Astrocyte (in vitro differentiated cells and primary cell): ENCODE data around the gene COL6A6.

Source experiments
- CTCF ChIP-seq: IDR thresholded peaks from 2 replicates; pipeline ENCODE4 v1.5.1; 2011; ENCODE audit warnings: low read depth, mild to moderate bottlenecking, inconsistent platforms, low read length, moderate library complexity; ENCODE audit not compliant: insufficient read depth
- EZH2 ChIP-seq: IDR thresholded peaks from 2 replicates; pipeline ENCODE4 v1.6.1; 2012; ENCODE audit warnings: mild to moderate bottlenecking, low read length, inconsistent platforms; ENCODE audit not compliant: insufficient read depth

GRCh38 chr3:130529486-130530215 is 12.7 kb downstream of the COL6A6 start:
- TF ChIP-seq CTCF = no peak
- TF ChIP-seq EZH2 = no peak
